ACC112 (cell line): ENCODE data around the gene HERC2.
"Not testable (repeated sequence)": the region's sequence is repeated elsewhere in the genome, so short reads cannot be mapped to it uniquely, and the experiment has no call there.

ENCODE experiments used
- H2AFZ ChIP-seq: fragments of 200-600 bp; sonication (generic); one replicate; pipeline ENCODE4 v1.6.0; 2017; ENCODE audit warnings: antibody characterized with exemption, low read length; ENCODE audit not compliant: unreplicated experiment
- H3K27ac ChIP-seq: fragments of 200-600 bp; sonication (generic); 2 replicates; pipeline ENCODE4 v1.5.1; 2014; ENCODE audit warnings: low read depth, mild to moderate bottlenecking, antibody characterized with exemption, low read length, moderate library complexity
- H3K27me3 ChIP-seq: fragments of 200-600 bp; sonication (generic); 2 replicates; pipeline ENCODE4 v1.6.1; 2014; ENCODE audit warnings: mild to moderate bottlenecking, antibody characterized with exemption, low read length, moderate library complexity, mixed read lengths; ENCODE audit not compliant: insufficient read depth
- H3K36me3 ChIP-seq: fragments of 200-600 bp; sonication (generic); 2 replicates; pipeline ENCODE4 v1.6.1; 2016; ENCODE audit warnings: mild to moderate bottlenecking, antibody characterized with exemption, low read length, moderate library complexity, mixed read lengths; ENCODE audit not compliant: insufficient read depth
- H3K4me1 ChIP-seq: fragments of 200-600 bp; sonication (generic); one replicate; pipeline ENCODE4 v1.6.1; 2016; ENCODE audit warnings: low read length, mixed read lengths; ENCODE audit not compliant: insufficient read depth, unreplicated experiment, control insufficient read depth
- H3K4me3 ChIP-seq: fragments of 200-600 bp; sonication (generic); 2 replicates; pipeline ENCODE4 v1.5.1; 2014; ENCODE audit warnings: mild to moderate bottlenecking, low read depth, low read length
- H3K79me2 ChIP-seq: fragments of 200-600 bp; sonication (generic); one replicate; pipeline ENCODE4 v1.6.0; 2016; ENCODE audit warnings: low read length; ENCODE audit not compliant: control insufficient read depth, unreplicated experiment, insufficient read depth

Gene HERC2

DNA sequence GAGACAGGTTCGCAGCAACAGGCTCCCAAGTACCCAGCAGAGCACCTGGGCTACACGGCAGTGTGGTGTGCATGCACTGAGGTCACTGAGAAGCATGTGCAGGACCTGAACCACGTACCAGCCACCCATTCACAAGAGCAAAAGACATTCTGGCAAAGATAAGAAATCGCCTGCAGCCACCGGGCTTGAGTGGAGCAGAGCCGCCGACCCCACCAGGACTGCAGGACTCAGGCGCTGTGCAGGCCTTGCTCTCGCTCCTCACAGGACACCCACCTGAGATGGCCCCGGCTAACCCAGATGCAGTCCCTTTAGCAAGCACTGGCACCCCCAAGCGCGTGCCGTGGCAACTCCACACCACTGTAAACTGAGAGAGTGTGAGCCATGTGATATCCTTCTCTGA, 190.6 kb downstream of the HERC2 start:
- Histone ChIP-seq H3K27ac (no peak overlapping the region), H3K4me1 (peaks cover 24% of the 10 kb centered on the region), H3K27me3 (no peaks in the 10 kb centered on the region), H3K79me2 (no peaks in the 10 kb centered on the region), H2AFZ (no peak overlapping the region), H3K36me3 (peaks cover 4% of the 10 kb centered on the region; the same call in 1 of the 2 replicates), H3K4me3 (no peak overlapping the region)

DNA sequence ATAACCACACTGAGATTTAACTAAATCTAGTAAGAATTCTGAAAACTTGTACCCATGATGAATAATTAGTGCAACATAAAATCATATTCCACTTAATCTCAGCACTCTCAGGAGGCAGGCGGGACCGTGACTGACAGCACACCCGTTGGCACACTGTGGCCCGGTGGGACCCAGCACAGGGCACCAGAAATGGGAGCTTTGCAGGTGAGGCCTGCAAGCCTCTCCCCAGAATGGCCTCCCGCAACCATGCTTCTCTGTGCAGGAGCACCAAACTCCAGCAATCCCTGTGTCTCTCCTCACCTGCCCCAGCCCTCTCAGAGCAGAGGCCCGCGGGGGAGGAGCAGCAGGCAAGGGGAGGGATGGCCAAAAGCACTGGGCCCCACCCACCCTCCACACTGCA, 191.3 kb downstream of the HERC2 start:
- H3K36me3 ChIP-seq = peaks cover 4% of the 10 kb centered on the region; the same call in 1 of the 2 replicates
- no peak overlapping the region for H2AFZ ChIP-seq
- no peak overlapping the region for H3K27ac ChIP-seq
- no peaks in the 10 kb centered on the region for H3K79me2 ChIP-seq
- H3K4me1 ChIP-seq = peaks cover 24% of the 10 kb centered on the region
- H3K27me3 ChIP-seq = no peaks in the 10 kb centered on the region
- no peak overlapping the region for H3K4me3 ChIP-seq

DNA sequence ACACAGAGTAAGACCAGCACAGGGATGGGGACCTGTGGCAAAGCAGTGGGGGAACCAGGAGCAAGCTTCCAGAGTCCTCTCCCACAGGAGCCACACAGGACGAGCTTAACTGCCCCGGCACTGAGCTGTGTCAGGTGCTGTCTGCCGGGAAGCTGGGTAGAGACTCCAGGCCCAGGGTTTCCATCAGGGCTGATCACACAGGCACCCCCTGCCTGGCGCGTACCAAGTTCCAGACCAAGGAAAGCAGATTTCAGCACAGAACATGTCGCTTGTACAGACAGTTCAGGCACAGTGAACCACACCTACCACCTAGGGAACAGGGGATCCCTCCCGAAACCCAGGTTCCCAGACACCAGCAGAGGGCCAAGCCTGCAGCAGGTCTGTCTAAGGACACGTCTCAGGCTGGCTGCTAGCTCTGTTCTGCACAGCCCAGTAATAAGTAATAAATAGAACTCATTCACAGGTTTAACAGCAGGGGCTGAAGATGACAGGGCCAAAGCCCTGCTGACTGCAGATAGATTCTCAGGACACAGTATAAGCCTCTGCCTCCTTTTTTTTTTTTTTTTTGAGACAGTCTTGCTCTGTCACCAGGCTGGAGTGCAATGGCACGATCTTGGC, 192.6 kb downstream of the HERC2 start:
- Histone ChIP-seq H3K4me1 (peaks cover 22% of the 10 kb centered on the region), H2AFZ (no peak overlapping the region), H3K36me3 (no peaks in the 10 kb centered on the region; the same call in 1 of the 2 replicates), H3K79me2 (no peaks in the 10 kb centered on the region), H3K27ac (no peak overlapping the region), H3K27me3 (no peaks in the 10 kb centered on the region), H3K4me3 (no peak overlapping the region)

DNA sequence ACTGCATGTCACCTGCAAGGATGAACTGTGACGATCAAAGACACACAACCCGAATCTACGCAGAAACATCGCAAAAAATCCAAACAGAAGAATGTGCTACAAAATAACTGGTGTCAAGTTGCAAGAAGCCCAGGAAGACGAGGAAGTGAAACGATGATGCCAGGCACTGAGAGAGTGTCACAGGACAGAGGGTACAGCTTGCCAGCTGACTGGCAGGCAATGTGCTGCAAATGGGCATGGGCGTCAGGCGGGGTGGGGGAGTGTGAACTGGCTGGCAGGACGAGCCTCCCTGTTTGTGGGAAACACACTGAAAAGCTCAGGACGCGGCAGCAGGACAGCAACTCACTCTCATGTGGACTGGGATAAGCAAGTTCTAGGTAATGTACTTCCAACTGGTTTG, 193.9 kb downstream of the HERC2 start:
- H3K36me3 ChIP-seq = no peaks in the 10 kb centered on the region; the same call in 1 of the 2 replicates
- H3K4me1 ChIP-seq = peaks cover 9% of the 10 kb centered on the region
- no peaks in the 10 kb centered on the region for H3K79me2 ChIP-seq
- no peak overlapping the region for H3K4me3 ChIP-seq
- H2AFZ ChIP-seq = no peak overlapping the region
- no peaks in the 10 kb centered on the region for H3K27me3 ChIP-seq
- no peak overlapping the region for H3K27ac ChIP-seq

DNA sequence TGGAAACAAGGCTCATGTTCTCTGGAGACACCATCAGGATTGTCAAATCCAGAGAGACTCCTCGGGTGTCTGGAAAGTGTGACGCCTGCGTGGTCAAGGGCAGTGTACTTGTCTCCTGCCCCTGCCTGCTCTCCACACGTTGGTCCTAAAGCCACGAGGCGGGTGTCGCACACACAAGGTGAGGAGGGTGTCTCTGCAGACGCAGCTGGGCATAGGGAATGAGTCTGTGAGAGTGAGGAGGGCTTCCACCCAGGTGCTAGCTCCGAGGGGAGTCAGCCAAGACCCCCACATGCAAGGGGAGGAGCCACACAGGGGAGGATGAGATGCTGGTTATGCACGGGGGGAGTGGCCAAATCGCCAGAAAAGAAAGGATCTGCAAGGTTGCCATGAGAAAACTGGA, 194.9 kb downstream of the HERC2 start:
- Histone ChIP-seq H3K27me3 (no peaks in the 10 kb centered on the region), H3K36me3 (no peaks in the 10 kb centered on the region; the same call in 1 of the 2 replicates), H3K4me1 (no peaks in the 10 kb centered on the region), H3K79me2 (no peaks in the 10 kb centered on the region), H3K27ac (no peak overlapping the region), H3K4me3 (no peak overlapping the region), H2AFZ (no peak overlapping the region)

DNA sequence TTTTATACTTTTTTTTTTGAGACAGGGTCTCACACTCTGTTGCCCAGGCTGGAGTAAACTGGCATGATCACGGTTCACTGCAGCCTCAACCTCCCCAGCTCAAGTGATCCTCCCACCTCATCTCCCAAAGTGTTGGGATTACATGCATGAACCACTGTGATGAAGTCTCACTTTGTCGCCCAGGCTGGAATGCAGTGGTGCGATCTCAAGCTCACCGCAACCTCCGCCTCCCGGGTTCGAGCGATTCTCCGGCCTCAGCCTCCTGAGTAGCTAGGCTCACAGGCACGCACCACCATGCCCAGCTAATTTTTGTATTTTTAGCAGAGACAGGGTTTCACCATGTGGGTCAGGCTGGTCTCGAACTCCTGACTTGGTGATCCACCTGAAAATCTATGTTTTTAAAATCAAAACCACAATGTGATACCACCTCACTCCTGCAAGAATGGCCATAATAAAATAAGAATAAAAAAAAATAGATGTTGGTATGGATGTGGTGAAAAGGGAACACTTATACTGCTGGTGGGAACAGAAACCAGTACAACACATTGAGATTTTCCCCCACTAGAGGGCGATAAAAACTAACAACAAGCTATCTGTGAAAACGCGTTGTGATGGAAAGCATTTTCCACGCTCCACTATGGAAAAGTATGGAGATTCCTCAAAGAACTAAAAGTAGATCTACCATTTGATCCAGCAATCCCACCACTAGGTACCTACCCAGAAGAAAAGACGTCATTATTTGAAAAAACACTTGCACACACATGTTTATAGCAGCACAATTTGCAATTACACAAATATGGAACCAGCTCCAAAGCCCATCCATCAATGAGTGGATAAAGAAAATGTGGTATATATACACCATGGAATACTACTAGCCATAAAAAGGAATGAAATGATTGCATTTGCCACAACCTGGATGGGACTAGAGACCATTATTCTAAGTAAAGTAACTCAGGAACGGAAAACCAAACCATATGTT, 196.0 kb downstream of the HERC2 start:
- H3K4me1 ChIP-seq = no peaks in the 10 kb centered on the region
- no peak overlapping the region for H2AFZ ChIP-seq
- H3K27me3 ChIP-seq = no peaks in the 10 kb centered on the region
- no peak overlapping the region for H3K27ac ChIP-seq
- no peaks in the 10 kb centered on the region for H3K36me3 ChIP-seq
- H3K79me2 ChIP-seq = no peaks in the 10 kb centered on the region
- no peak overlapping the region for H3K4me3 ChIP-seq

DNA sequence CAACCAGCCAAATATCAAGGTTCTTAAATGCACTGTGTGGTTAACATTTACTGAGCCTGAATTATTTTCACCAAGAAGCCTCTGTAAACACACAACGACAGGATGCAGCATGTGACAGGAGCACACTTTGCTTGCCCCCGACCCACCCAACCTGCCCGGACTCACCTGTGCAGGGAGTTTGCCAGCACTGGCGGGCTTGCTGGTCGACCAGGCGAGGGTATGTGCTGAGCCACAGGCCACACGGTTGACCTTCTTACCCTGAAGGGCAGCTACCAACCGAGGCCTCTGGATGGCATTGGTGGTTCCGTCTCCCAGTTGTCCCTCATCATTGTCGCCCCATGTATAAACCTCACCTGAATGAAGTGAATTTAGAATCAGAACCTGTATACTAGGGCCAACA, 197.1 kb downstream of the HERC2 start:
- no peak overlapping the region for H2AFZ ChIP-seq
- H3K4me1 ChIP-seq = peaks cover 1% of the 10 kb centered on the region
- H3K4me3 ChIP-seq = no peak overlapping the region
- H3K27me3 ChIP-seq = no peaks in the 10 kb centered on the region
- H3K27ac ChIP-seq = no peak overlapping the region
- H3K79me2 ChIP-seq = no peaks in the 10 kb centered on the region
- H3K36me3 ChIP-seq = 0 out of 2 replicates have a peak, but pooled peaks cover 5% of the 10 kb centered on the region

DNA sequence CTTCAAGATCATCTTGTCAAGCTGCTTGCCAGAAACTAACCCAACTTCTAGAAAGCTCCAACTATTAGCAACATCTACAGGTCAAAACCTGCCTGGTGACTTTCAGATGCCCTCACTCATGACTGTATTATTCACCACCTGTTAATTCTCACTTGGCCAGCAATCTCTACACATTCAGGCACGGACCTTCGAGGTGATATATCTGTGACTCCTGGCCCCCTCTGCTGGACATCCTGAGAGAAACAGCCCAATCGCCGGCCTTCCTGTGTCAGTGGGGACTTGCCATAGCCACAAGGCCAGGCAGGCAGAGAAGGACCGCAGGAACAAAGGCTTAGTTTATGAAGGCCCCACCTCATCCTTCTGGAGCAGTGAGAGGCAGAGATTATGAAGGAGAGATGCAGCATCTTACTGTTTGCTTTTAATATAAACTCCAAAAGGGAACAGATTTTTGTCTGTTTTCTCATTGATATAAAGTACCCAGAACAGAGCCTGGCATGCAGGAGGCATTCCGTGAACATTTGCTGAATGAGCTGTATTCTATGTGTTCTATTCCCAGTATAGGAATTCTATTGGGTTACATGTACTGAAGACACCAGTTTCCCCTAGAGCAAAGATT, 198.5 kb downstream of the HERC2 start:
- no peak overlapping the region for H3K4me3 ChIP-seq
- H3K4me1 ChIP-seq = peaks cover 3% of the 10 kb centered on the region
- H3K27me3 ChIP-seq = no peaks in the 10 kb centered on the region
- 0 out of 2 replicates have a peak, but pooled peaks cover 7% of the 10 kb centered on the region for H3K36me3 ChIP-seq
- H3K79me2 ChIP-seq = no peaks in the 10 kb centered on the region
- no peak overlapping the region for H3K27ac ChIP-seq
- no peak overlapping the region for H2AFZ ChIP-seq

DNA sequence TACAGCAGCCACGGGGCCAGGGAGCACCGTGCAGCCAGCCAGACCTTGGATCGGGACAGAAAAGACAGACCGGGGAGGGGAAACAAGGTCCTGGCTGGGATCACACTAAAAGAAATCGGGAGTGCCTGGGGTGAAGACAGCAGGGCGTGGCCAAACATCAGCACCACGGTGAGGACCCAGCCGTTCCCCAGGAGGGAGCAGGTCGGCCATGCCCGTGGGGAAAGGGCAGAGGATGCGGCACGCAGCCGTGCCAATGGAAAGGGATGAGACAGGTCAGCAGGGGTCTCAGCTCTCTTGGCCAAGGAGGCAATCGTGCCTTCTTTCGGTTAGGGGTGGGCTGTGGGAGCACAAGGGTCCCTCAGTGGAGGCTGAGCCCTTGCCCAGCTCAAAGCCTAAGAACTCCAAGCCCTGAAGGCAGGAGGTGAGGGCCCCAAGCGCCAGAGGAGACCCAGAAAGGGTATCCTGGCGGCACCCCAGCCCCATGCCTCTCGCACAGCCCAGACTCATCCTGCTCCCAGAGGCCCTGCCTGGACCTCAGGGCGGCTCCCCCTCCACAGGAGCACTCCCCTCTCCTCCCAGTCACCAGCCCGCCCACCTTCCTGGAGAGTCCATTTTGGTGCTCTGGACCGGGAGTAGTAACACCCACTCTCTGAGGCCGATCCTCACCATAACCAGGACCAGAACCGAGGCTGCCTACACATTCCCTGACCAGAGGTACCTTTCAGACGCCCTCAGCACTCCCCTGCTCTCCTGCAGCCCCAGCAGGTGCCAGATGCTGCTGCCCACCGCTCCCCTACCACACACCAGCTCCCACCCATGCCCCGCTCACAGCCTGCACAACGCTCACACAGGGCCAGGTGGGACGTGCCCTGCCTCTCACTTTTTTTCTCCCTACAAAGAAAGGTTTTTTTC, 199.7 kb downstream of the HERC2 start:
- no peak overlapping the region for H2AFZ ChIP-seq
- 0 out of 2 replicates have a peak, but pooled peaks cover 7% of the 10 kb centered on the region for H3K36me3 ChIP-seq
- H3K27me3 ChIP-seq = no peaks in the 10 kb centered on the region
- H3K79me2 ChIP-seq = no peaks in the 10 kb centered on the region
- no peak overlapping the region for H3K4me3 ChIP-seq
- no peak overlapping the region for H3K27ac ChIP-seq
- H3K4me1 ChIP-seq = peaks cover 3% of the 10 kb centered on the region

DNA sequence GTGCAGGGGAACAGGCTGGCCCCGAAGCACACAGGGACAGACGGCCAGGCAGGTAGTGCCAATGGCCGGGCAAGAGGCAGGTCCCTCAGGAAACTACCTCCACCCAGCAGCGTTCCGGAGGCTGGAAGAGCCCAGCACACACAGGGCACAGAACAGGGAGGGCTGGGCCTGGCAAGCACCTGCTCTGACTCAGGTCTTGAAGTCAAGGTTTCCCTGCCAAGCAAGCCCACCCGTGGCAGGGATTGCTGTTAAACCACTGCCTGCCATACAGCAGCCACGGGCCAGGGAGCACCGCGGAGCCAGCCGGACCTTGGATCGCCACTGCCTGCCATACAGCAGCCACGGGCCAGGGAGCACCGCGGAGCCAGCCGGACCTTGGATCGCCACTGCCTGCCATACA, 200.4 kb downstream of the HERC2 start:
- not testable (repeated sequence) for H3K4me3 ChIP-seq, H3K27ac ChIP-seq, H3K4me1 ChIP-seq, H3K27me3 ChIP-seq, H3K79me2 ChIP-seq, H3K36me3 ChIP-seq, H2AFZ ChIP-seq
